IPS-20b (cell line): ENCODE results near the gene TNKS1BP1.

Source experiments
- H3K27ac ChIP-seq: one replicate; pipeline ENCODE4 v1.5.1; 2013; ENCODE audit warnings: low read length
- H3K27me3 ChIP-seq: 2 replicates; pipeline ENCODE4 v1.6.1; 2013; ENCODE audit warnings: mild to moderate bottlenecking, low read length, inconsistent platforms; ENCODE audit not compliant: insufficient read depth
- H3K36me3 ChIP-seq: 2 replicates; pipeline ENCODE4 v1.6.1; 2013; ENCODE audit warnings: low read depth, mild to moderate bottlenecking, inconsistent platforms, low read length, moderate library complexity; ENCODE audit not compliant: insufficient read depth
- H3K4me1 ChIP-seq: 2 replicates; pipeline ENCODE4 v1.6.1; 2013; ENCODE audit warnings: mild to moderate bottlenecking, control low read depth, inconsistent platforms, low read length, moderate library complexity; ENCODE audit not compliant: insufficient read depth
- H3K4me3 ChIP-seq: 2 replicates; pipeline ENCODE4 v1.5.1; 2013; ENCODE audit warnings: mild to moderate bottlenecking, low read length, inconsistent platforms
- H3K9ac ChIP-seq: 2 replicates; pipeline ENCODE4 v1.6.1; 2013; ENCODE audit warnings: low read depth, mild to moderate bottlenecking, inconsistent platforms, low read length, moderate library complexity
- H3K9me3 ChIP-seq: 2 replicates; pipeline ENCODE4 v1.6.1; 2013; ENCODE audit warnings: mild to moderate bottlenecking, low read depth, low read length, inconsistent platforms; ENCODE audit not compliant: insufficient read depth

TNKS1BP1 gene

DNA sequence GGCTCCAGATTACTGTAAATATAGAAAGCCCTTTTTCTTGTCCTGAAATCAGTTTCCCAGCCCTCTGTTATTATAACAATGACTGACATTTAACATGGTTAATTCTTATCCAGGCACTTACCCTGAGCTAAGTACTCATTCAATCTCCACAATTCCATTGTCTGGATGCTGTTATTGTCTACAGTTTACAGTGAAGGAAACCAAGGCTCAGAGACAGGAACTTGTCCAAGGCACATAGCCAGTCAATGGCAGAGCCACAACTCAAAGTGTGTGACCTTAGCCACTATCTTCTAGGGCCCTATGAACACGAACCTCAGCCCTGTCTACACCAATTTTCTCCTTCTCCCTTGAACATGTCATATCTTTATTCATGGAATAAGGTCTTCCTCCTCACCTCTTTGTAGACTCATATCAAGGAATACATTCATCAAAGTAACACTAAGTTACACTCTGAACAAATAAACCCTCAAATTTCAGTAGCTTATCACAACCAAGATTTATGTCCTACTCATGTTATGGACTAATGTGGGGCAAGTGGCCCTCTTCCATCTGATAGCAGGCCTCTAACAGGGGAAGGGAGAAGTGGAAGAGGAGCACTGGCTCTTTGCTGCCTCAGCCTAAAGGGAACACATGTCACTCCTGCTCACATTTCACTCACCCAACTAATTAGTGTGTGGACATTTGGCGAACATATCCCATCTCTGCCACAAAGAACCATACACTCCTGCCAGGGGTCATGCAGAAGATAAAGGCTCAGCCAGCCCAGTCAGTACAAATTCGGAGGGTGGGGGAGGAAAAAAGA, 48.4 kb downstream of the TNKS1BP1 start:
- Histone ChIP-seq H3K9ac (no peak overlapping the region), H3K27me3 (peaks cover 15% of the 10 kb centered on the region; the same call in 1 of the 2 replicates), H3K4me1 (peaks cover 8% of the 10 kb centered on the region; the same call in 1 of the 2 replicates), H3K27ac (no peak overlapping the region), H3K36me3 (no peaks in the 10 kb centered on the region), H3K4me3 (no peak overlapping the region), H3K9me3 (no peaks in the 10 kb centered on the region)

DNA sequence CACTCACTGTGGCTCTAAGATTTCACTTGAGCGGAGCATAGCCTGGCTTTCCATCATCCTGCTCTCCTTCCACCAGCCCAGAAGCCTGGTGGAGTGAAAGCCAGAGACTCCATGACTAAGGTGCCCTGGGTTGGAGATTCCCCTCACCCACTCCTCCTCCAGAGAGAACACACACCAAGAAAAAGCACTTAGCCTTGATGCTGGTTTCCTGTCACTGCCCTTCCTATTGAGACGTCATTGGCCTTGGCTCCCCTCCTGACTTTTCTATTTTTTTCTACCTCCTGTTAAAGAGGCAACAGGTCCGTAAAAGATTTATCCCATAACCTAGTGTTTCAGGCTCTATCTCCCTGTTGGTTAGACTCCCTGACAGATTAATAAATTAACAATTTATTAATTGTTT, 49.2 kb downstream of the TNKS1BP1 start:
- Histone ChIP-seq H3K4me3 (no peak overlapping the region), H3K4me1 (peaks cover 8% of the 10 kb centered on the region; the same call in 1 of the 2 replicates), H3K36me3 (no peaks in the 10 kb centered on the region), H3K27ac (no peak overlapping the region), H3K9me3 (no peaks in the 10 kb centered on the region), H3K27me3 (peaks cover 15% of the 10 kb centered on the region; the same call in 1 of the 2 replicates), H3K9ac (no peak overlapping the region)

DNA sequence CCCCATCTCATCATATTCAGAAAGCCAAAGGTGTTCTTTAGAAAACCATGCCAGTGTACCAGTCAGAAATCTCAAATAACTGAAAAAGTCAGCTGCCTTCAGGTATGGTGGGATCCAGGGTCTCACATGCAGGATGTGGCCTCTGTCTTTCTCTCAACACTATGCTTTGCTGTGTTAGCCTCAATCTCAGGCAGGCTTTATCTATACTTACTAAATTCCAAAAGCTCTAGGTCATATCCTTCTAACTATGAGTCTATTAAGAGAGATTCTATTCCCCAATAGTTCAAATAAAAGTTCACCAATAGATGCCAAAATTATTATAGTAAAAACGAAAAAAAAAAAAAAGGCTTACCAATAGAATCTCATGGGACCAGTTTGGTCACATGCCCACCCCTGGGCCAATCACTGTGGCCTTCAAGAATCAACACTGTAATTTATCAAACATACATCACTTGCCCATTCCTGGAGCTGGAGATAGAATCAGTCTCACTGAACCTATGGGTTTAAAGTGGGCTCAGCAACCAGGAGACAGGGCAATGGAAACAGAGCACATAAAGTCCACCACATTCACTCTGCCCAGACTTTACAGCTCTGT, 49.8 kb downstream of the TNKS1BP1 start:
- no peak overlapping the region for H3K4me3 ChIP-seq
- H3K36me3 ChIP-seq: no peaks in the 10 kb centered on the region
- H3K9ac ChIP-seq: no peak overlapping the region
- no peak overlapping the region for H3K27ac ChIP-seq
- H3K9me3 ChIP-seq: no peaks in the 10 kb centered on the region
- peaks cover 8% of the 10 kb centered on the region; the same call in 1 of the 2 replicates for H3K4me1 ChIP-seq
- H3K27me3 ChIP-seq: peaks cover 15% of the 10 kb centered on the region; the same call in 1 of the 2 replicates

DNA sequence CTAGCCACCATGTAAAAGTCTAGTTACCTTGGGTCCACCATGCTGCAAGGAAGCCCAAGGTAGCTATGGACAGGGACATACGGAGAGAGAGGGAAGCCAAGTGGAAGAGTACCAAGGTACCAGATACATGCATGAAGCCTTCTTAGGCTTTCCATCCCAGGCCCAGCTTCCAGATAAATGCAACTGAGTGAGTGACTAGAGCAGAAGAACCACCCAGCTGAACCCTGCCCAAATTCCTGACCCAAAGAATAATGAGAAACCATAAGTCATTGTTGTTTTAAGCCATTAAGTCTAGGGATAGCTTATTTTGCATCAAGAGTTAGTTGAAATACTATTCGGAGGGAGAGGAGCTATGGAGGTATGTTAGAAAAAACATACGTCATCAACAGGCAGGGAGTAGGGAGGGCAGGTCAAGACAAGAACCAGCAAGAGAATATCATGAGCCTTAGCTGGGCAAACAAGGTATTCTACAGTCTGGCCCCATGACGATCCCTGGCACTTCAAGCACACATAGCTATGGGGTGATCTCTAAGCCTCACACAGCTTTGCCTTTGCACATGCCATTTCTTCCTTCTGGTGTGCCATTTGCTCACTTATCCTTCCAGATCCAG, 51.2 kb downstream of the TNKS1BP1 start:
- peaks cover 15% of the 10 kb centered on the region; the same call in 1 of the 2 replicates for H3K27me3 ChIP-seq
- peaks cover 5% of the 10 kb centered on the region; the same call in 1 of the 2 replicates for H3K4me1 ChIP-seq
- no peak overlapping the region for H3K27ac ChIP-seq

DNA sequence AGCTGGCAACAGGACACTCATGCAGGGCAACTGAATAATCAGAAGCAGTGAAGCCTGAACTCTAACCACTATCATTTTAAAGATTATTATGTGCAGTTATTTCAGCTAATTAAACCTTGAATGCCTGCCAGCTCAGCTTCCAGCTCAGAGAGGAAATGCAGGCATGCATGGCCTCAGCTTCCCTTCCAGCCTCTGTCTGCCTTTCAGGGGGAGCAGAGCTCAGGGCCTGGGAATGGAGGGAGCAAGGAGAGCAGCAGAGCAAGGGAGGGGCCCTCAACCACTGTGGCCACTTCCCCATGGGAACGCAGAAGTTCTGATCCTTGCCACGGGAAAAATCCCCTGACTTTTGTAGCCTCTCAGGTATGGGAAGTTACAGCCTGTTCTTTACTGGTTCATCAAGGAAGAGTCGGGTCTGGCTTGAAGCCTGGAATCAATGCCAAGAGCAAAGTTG, 55.2 kb downstream of the TNKS1BP1 start:
- Histone ChIP-seq H3K4me1 (no peaks in the 10 kb centered on the region), H3K9ac (no peak overlapping the region), H3K27ac (no peak overlapping the region), H3K27me3 (no peaks in the 10 kb centered on the region), H3K36me3 (no peaks in the 10 kb centered on the region), H3K4me3 (no peak overlapping the region), H3K9me3 (peaks cover 16% of the 10 kb centered on the region)

More for the DNA sequence above, 51.2 kb downstream of the TNKS1BP1 start:
- Histone ChIP-seq H3K9me3 (no peaks in the 10 kb centered on the region), H3K36me3 (no peaks in the 10 kb centered on the region), H3K9ac (no peak overlapping the region), H3K4me3 (no peak overlapping the region)

DNA sequence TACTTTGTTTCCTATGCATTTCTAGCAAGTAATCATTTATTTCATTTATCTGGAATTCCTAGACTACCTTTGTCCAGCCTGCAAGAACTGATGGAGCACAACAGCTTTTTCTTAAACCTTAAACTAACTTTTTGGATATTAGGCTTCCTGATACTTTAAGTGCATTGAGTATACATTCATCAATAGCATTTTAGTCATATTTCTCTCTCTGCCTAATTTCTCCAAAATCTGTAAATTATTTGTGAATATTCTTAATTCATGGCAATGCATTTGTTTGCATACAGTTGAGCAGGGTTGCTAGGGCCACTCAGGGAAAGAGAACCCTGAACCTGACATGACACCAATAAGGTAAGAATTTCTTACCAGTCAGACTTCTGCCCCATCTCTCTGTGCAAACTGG, 58.6 kb downstream of the TNKS1BP1 start:
- Histone ChIP-seq H3K4me3 (no peak overlapping the region), H3K9me3 (peaks cover 16% of the 10 kb centered on the region), H3K36me3 (no peaks in the 10 kb centered on the region), H3K27ac (no peak overlapping the region), H3K9ac (no peak overlapping the region), H3K4me1 (peaks cover 17% of the 10 kb centered on the region; the same call in 1 of the 2 replicates), H3K27me3 (no peaks in the 10 kb centered on the region)

DNA sequence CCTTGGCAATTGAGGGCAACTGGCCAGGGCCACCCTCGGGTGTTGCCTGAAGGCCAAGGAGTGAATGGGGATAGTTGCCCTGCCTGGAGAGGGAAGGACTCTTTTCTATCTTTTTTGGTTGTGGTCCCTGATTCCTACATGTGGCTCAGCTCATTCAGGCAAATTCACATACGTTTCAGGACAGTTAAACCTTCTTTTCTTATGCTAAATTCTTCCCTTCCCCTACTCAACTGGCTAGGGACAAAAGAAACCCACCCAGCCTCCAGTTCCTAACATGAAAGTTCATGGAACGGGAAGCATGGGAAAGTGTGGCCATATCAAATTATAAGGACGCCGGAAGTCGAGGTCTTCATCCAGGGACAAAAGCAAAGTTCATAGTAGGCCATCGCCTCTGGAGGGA, 61.4 kb downstream of the TNKS1BP1 start:
- peaks cover 16% of the 10 kb centered on the region for H3K9me3 ChIP-seq

DNA sequence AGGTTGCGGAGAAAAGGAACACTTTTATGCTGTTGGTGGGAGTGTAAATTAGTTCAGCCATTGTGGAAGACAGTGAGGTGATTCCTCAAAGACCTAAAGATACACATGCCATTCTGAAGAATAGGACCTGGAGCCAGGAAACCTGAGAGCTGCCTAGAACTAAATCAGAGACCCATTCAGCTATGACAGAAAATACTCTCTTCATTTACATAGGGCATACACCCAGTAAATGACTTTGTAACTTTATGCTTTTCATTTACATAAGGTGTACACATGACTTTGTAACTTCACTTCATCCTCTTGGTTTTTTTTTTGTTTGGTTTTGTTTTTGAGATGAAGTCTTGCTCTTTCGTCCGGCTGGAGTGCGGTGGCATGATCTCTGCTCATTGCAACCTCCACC, 62.6 kb downstream of the TNKS1BP1 start:
- no peaks in the 10 kb centered on the region for H3K36me3 ChIP-seq
- H3K9me3 ChIP-seq: peaks cover 16% of the 10 kb centered on the region
- H3K27me3 ChIP-seq: no peaks in the 10 kb centered on the region
- H3K9ac ChIP-seq: no peak overlapping the region
- H3K4me3 ChIP-seq: no peak overlapping the region
- peaks cover 17% of the 10 kb centered on the region; the same call in 1 of the 2 replicates for H3K4me1 ChIP-seq
- H3K27ac ChIP-seq: no peak overlapping the region

More for the DNA sequence above, 61.4 kb downstream of the TNKS1BP1 start:
- peaks cover 17% of the 10 kb centered on the region; the same call in 1 of the 2 replicates for H3K4me1 ChIP-seq
- H3K27me3 ChIP-seq: no peaks in the 10 kb centered on the region
- peak overlapping the region; percentile 52; the same call in 1 of the 2 replicates for H3K9ac ChIP-seq
- H3K27ac ChIP-seq: peak overlapping the region; percentile 56
- peak overlapping the region; percentile 36; the same call in 1 of the 2 replicates for H3K4me3 ChIP-seq
- no peaks in the 10 kb centered on the region for H3K36me3 ChIP-seq

DNA sequence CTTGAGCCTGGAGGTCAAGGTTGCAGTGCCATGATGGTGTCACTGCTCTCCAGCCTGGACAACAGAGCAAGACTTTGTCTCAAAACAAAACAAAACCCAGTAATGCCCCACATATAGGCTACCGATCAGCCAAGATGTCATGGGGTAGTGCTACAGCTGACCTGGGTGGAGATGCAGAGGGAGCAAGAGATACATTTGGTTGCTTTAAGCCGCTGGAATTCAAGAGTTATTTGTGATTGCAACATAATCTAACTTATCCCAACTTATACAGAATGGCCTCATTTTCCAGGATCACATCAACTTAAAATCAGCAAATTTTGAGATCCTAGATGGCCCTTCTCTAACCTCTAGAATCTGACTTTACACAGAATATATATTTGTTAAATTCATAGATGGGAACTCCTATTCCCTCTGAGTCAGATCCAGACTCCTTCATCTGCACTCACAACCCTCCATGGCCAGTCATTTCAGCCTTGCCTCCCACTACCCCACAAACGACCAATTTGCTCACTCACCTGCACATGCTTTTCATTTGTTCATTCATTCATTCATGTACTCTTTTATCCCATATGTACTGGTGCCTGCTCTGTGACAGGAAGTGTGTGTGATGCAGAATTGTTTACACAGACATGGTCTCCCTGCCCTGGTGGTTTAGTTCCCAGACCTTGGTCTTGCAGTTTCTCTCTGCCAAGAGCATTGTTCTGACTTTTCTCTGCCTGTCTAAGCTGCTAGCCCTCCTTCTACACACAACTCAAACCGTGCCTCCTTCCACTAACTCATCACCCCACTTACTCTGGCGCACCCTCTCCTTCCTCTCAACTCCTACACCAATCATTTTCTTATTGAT, 63.6 kb downstream of the TNKS1BP1 start:
- Histone ChIP-seq H3K4me1 (peaks cover 17% of the 10 kb centered on the region; the same call in 1 of the 2 replicates), H3K27ac (no peak overlapping the region), H3K27me3 (no peaks in the 10 kb centered on the region), H3K36me3 (no peaks in the 10 kb centered on the region), H3K4me3 (no peak overlapping the region), H3K9me3 (peaks cover 9% of the 10 kb centered on the region; the same call in 1 of the 2 replicates), H3K9ac (no peak overlapping the region)

DNA sequence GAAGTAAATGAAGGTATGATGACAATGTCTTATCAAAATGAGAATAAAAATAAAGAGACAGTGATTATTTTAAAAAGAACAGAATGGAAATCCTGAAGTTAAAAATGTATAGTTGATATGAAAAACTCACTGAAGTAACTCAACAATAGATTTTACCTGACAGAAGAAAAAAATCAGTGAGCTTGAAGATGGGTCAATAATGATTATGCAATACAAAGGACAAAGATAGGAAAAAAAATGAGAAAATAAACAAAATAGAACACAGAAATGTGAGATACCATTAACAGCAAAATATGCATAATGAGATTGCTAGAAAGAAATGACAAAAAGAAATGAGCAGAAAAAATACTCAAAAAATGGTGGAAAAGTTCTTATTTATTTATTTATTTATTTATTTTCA, 68.6 kb downstream of the TNKS1BP1 start:
- no peak overlapping the region for H3K9ac ChIP-seq
- no peak overlapping the region for H3K4me3 ChIP-seq
- H3K27me3 ChIP-seq: no peaks in the 10 kb centered on the region
- H3K4me1 ChIP-seq: no peaks in the 10 kb centered on the region
- no peaks in the 10 kb centered on the region for H3K9me3 ChIP-seq
- H3K27ac ChIP-seq: no peak overlapping the region
- no peaks in the 10 kb centered on the region for H3K36me3 ChIP-seq

DNA sequence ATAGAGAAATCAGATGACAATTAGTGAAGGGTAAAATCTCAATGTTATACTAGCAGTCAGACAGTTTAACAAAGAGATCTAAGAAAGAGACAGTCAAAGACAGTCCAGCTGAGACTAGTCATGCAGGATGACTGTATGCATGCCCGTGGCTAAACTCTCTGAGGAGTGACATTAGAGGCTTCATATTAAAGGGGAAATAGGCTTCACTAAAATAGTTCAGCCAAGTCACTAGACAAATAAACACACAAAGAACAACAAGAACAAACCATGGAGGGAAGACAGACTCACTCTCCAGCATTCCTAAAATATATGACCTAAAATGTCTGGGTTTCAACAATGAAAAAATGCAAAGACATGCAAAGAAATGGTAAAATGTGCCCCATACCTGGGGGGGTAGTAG, 69.1 kb downstream of the TNKS1BP1 start:
- Histone ChIP-seq H3K27ac (no peak overlapping the region), H3K27me3 (no peaks in the 10 kb centered on the region), H3K36me3 (no peaks in the 10 kb centered on the region), H3K9ac (no peak overlapping the region), H3K4me3 (no peak overlapping the region), H3K4me1 (no peaks in the 10 kb centered on the region), H3K9me3 (no peaks in the 10 kb centered on the region)
